CD14-positive monocyte (primary cell): ENCODE results near the gene OR52E8. TPM values are rescaled to one million over a fixed set of nuclear protein-coding genes. Genes with fewer than 3 reads are reported as not detected.

Experiments used
- DNase-seq, 3 donors: peaks; one replicate each; pipeline ENCODE4 v3.0.0-alpha.2; 2011 to 2022
- H2AFZ ChIP-seq: 2 replicates; pipeline ENCODE4 v1.6.0; 2012; ENCODE audit warnings: mild to moderate bottlenecking, low read depth, low read length, inconsistent platforms; ENCODE audit not compliant: insufficient read depth, poor library complexity, severe bottlenecking
- H3K27ac ChIP-seq, 2 donors: 1 replicate in 1 of 2; 2 replicates in 1 of 2; pipeline ENCODE4 v1.5.1; 2012 to 2013; ENCODE audit warnings: low read length in 2 of 2, control low read depth in 1 of 2, inconsistent platforms in 1 of 2, low read depth in 1 of 2, mild to moderate bottlenecking in 1 of 2
- H3K27me3 ChIP-seq, 2 donors: one replicate each; pipeline versions ENCODE4 v1.6.0 to v1.6.1; 2011 to 2013; ENCODE audit warnings: low read length in 2 of 2; ENCODE audit not compliant: control insufficient read depth in 2 of 2, insufficient read depth in 2 of 2
- H3K36me3 ChIP-seq, 2 donors: replicated peaks in 1 of 2; 1 replicate in 1 of 2; 2 replicates in 1 of 2; pipeline versions ENCODE4 v1.5.1 to v1.6.1; 2012 to 2013; ENCODE audit warnings: low read length in 2 of 2, control low read depth in 1 of 2, inconsistent platforms in 1 of 2, mild to moderate bottlenecking in 1 of 2; ENCODE audit not compliant: insufficient read depth in 2 of 2, control insufficient read depth in 1 of 2
- H3K4me1 ChIP-seq, 2 donors: 1 replicate in 1 of 2; 2 replicates in 1 of 2; pipeline versions ENCODE4 v1.5.1 to v1.6.1; 2012 to 2013; ENCODE audit warnings: low read length in 2 of 2, control low read depth in 1 of 2, inconsistent platforms in 1 of 2, mild to moderate bottlenecking in 1 of 2, moderate library complexity in 1 of 2; ENCODE audit not compliant: insufficient read depth in 2 of 2, control insufficient read depth in 1 of 2
- H3K4me2 ChIP-seq: replicated peaks from 2 replicates; pipeline ENCODE3; 2012; ENCODE audit warnings: low read length, moderate library complexity, mild to moderate bottlenecking; ENCODE audit not compliant: poor library complexity, severe bottlenecking; ENCODE audit errors: extremely low read depth
- H3K4me3 ChIP-seq, 3 experiments: fragments of 200-600 bp in 1 of 3; sonication (generic) in 1 of 3; replicated peaks in 1 of 3; 1 replicate in 2 of 3; 2 replicates in 1 of 3; pipeline ENCODE4 v1.5.1; 2011 to 2013; ENCODE audit warnings: low read length in 3 of 3, mild to moderate bottlenecking in 3 of 3, control low read depth in 2 of 3, low read depth in 2 of 3, inconsistent platforms in 1 of 3, moderate library complexity in 1 of 3
- H3K79me2 ChIP-seq: 2 replicates; pipeline ENCODE4 v1.6.0; 2012; ENCODE audit warnings: mild to moderate bottlenecking, control low read depth, inconsistent platforms, low read length, moderate library complexity; ENCODE audit not compliant: insufficient read depth
- H3K9ac ChIP-seq: 2 replicates; pipeline ENCODE4 v1.6.0; 2017; ENCODE audit warnings: low read length, mild to moderate bottlenecking; ENCODE audit not compliant: insufficient read depth, poor library complexity, severe bottlenecking
- H3K9me3 ChIP-seq, 2 donors: replicated peaks in 1 of 2; 1 replicate in 1 of 2; 2 replicates in 1 of 2; pipeline versions ENCODE4 v1.5.1 to v1.6.1; 2012 to 2013; ENCODE audit warnings: low read length in 2 of 2, control low read depth in 1 of 2; ENCODE audit not compliant: control insufficient read depth in 1 of 2, insufficient read depth in 1 of 2
- H4K20me1 ChIP-seq: 2 replicates; pipeline ENCODE4 v1.6.0; 2012; ENCODE audit warnings: mild to moderate bottlenecking, low read length, control low read depth, moderate library complexity; ENCODE audit not compliant: insufficient read depth
- H3K27ac Mint-ChIP-seq, 7 donors: one replicate each; pipeline ENCODE4 v1.8.0; 2020; ENCODE audit warnings: mild to moderate bottlenecking in 7 of 7, mixed read lengths in 7 of 7, moderate library complexity in 6 of 7, inconsistent platforms in 2 of 7
- H3K27me3 Mint-ChIP-seq, 3 donors: one replicate each; pipeline ENCODE4 v1.8.0; 2021 to 2022; ENCODE audit warnings: low read depth in 3 of 3, mild to moderate bottlenecking in 3 of 3, mixed read lengths in 3 of 3, moderate library complexity in 3 of 3, inconsistent platforms in 1 of 3
- H3K36me3 Mint-ChIP-seq, 2 donors: one replicate each; pipeline ENCODE4 v1.8.0; 2020; ENCODE audit warnings: mixed read lengths in 2 of 2, inconsistent platforms in 1 of 2, mild to moderate bottlenecking in 1 of 2
- H3K4me1 Mint-ChIP-seq: one replicate; pipeline ENCODE4 v1.8.0; 2020; ENCODE audit warnings: mild to moderate bottlenecking, mixed read lengths
- H3K4me3 Mint-ChIP-seq, 2 donors: one replicate each; pipeline ENCODE4 v1.8.0; 2020; ENCODE audit warnings: mild to moderate bottlenecking in 2 of 2, mixed read lengths in 2 of 2, moderate library complexity in 1 of 2
- H3K9me3 Mint-ChIP-seq, 7 donors: one replicate each; pipeline ENCODE4 v1.8.0; 2020 to 2022; ENCODE audit warnings: mixed read lengths in 7 of 7, mild to moderate bottlenecking in 6 of 7, moderate library complexity in 6 of 7, inconsistent platforms in 2 of 7
- CTCF ChIP-seq: fragments of 200-600 bp; IDR thresholded peaks from one replicate; pipeline ENCODE4 v1.8.0; 2022; ENCODE audit warnings: antibody characterized with exemption, mild to moderate bottlenecking
- WGBS: methylation state at CpG from one replicate; pipeline ENCODE4 v1.1.5; 2013; ENCODE audit warnings: missing lambda C conversion rate; ENCODE audit not compliant: insufficient coverage; 5-methylcytosine and 5-hydroxymethylcytosine counted together
- intact Hi-C, 2 donors: fragments of 100-400 bp; cut with micrococcal nuclease; formaldehyde crosslinking; loops; one replicate each; pipeline versions ENCODE4 v1.15.0 to v1.15.1; 2023
- polyA plus RNA-seq, 3 donors: library from polyadenylated mRNA; depleted of rRNA in 1 of 3; unstranded in 2 of 3; stranded (reverse) in 1 of 3; fragments of 300-500 nt in 2 of 3; fragments of >200 nt in 1 of 3; fragmentation: Illumina TruSeq in 2 of 3; gene quantifications; 1 replicate in 2 of 3; 2 replicates in 1 of 3; pipeline ENCODE4 v1.2.3, GENCODE V29; 2012 to 2021

Gene OR52E8
- polyA plus RNA-seq, 3 donors = not detected

DNA sequence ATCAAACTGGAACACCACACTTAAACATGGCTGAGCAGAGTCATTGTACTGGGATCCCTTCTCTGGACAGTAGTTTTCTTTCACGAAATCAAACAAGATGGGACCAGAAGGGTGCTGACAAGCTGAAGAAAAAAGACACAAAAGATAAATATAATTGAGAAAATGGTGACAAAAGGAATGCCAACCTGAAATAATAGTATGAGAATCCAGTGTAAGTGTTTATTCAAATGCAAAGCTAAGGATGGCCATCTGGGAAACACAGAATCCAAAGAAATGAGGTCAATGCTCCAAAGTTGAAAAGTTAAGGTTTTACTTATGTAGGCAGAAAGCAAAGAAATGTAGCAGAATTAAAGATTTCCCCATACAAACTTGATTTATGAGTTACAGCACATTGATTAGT, 30.2 kb upstream of the OR52E8 start:
- no peaks in the 10 kb centered on the region for H3K9me3 ChIP-seq
- Mint-ChIP-seq H3K27me3 (no peaks in the 10 kb centered on the region), H3K36me3 (no peaks in the 10 kb centered on the region), H3K27ac (no peak overlapping the region), H3K9me3 (peaks cover 0 to 2% (median 0%) of the 10 kb centered on the region in 7 donors), H3K4me3 (no peak overlapping the region), H3K4me1 (no peaks in the 10 kb centered on the region)
- TF ChIP-seq CTCF = no peak
- H3K27ac ChIP-seq = no peak overlapping the region
- no peak overlapping the region for H2AFZ ChIP-seq
- H3K4me2 ChIP-seq = no peak overlapping the region
- H3K4me1 ChIP-seq = no peaks in the 10 kb centered on the region
- no peaks in the 10 kb centered on the region for H3K27me3 ChIP-seq
- H3K4me3 ChIP-seq = no peak overlapping the region
- no peaks in the 10 kb centered on the region for H4K20me1 ChIP-seq
- no peaks in the 10 kb centered on the region for H3K79me2 ChIP-seq
- intact Hi-C loops = no loop called here
- DNase-seq = no peak
- WGBS = no CpG with 5 or more reads among the region's 1 CpG
- no peaks in the 10 kb centered on the region for H3K36me3 ChIP-seq
- no peak overlapping the region for H3K9ac ChIP-seq

GRCh38 chr11:5887172-5887571, 29.7 kb upstream of the OR52E8 start:
- Mint-ChIP-seq H3K4me1 (no peaks in the 10 kb centered on the region), H3K4me3 (no peak overlapping the region), H3K36me3 (no peaks in the 10 kb centered on the region), H3K9me3 (peaks cover 0 to 2% (median 0%) of the 10 kb centered on the region in 7 donors), H3K27ac (no peak overlapping the region), H3K27me3 (peaks cover 0 to 1% (median 0%) of the 10 kb centered on the region in 3 donors)
- no peak overlapping the region for H3K4me3 ChIP-seq
- no peak overlapping the region for H3K4me2 ChIP-seq
- no peaks in the 10 kb centered on the region for H3K4me1 ChIP-seq
- WGBS = 80% methylated on average over 1 of the region's 3 CpGs
- no peak overlapping the region for H3K27ac ChIP-seq
- no peaks in the 10 kb centered on the region for H3K79me2 ChIP-seq
- DNase-seq = no peak
- no peaks in the 10 kb centered on the region for H3K27me3 ChIP-seq
- H2AFZ ChIP-seq = no peak overlapping the region
- no peaks in the 10 kb centered on the region for H4K20me1 ChIP-seq
- no peak for TF ChIP-seq CTCF
- no peaks in the 10 kb centered on the region for H3K9me3 ChIP-seq
- H3K36me3 ChIP-seq = no peaks in the 10 kb centered on the region
- H3K9ac ChIP-seq = no peak overlapping the region
- intact Hi-C loops = no loop called here
